Activated T-cell treated with anti-CD3 and anti-CD28 coated beads, Interleukin-2, amount 50 U/mL, for 48 hours (primary cell): ENCODE data around the gene HECTD1.
"Not testable (repeated sequence)": the region's sequence is repeated elsewhere in the genome, so short reads cannot be mapped to it uniquely, and the experiment has no call there.

Experiments
- DNase-seq, 2 experiments: peaks; one replicate each; pipeline ENCODE4 v3.0.0-alpha.2; 2020

The HECTD1 gene

GRCh38 chr14:31138301-31138700 lies 69.3 kb downstream of the HECTD1 start:
- DNase-seq, result no peak

GRCh38 chr14:31137214-31137889 lies 70.2 kb downstream of the HECTD1 start:
- no peak for DNase-seq

- DNase-seq, result no peak
Measured at GRCh38 chr14:31133133-31133532, 74.5 kb downstream of the HECTD1 start.

GRCh38 chr14:31128601-31129526 lies 78.7 kb downstream of the HECTD1 start:
- no peak for DNase-seq

GRCh38 chr14:31127690-31128089 lies 79.9 kb downstream of the HECTD1 start:
- no peak for DNase-seq

- DNase-seq, result no peak
Measured at GRCh38 chr14:31126680-31127079, 80.9 kb downstream of the HECTD1 start.

GRCh38 chr14:31125231-31125630 lies 82.4 kb downstream of the HECTD1 start:
- no peak for DNase-seq

GRCh38 chr14:31124197-31124596 lies 83.4 kb downstream of the HECTD1 start:
- DNase-seq, result no peak

- no peak for DNase-seq
Measured at GRCh38 chr14:31122921-31123320, 84.7 kb downstream of the HECTD1 start.

- DNase-seq, result no peak
Measured at GRCh38 chr14:31122098-31122611, 85.4 kb downstream of the HECTD1 start.

GRCh38 chr14:31118892-31119291 lies 88.7 kb downstream of the HECTD1 start:
- no peak for DNase-seq

GRCh38 chr14:31113794-31114193 lies 93.8 kb downstream of the HECTD1 start:
- DNase-seq, result no peak

GRCh38 chr14:31110872-31111271 lies 96.7 kb downstream of the HECTD1 start:
- DNase-seq, result no peak

- no peak for DNase-seq
Measured at GRCh38 chr14:31109257-31109656, 98.3 kb downstream of the HECTD1 start.

GRCh38 chr14:31106768-31107167 lies 100.8 kb downstream of the HECTD1 start:
- DNase-seq, result no peak

GRCh38 chr14:31097081-31097480 lies 110.5 kb downstream of the HECTD1 start:
- no peak for DNase-seq

GRCh38 chr14:31096255-31096654 lies 111.3 kb downstream of the HECTD1 start:
- no peak for DNase-seq

- DNase-seq, result not testable (repeated sequence)
Measured at GRCh38 chr14:31095817-31096216, 111.8 kb downstream of the HECTD1 start.

- not testable (repeated sequence) for DNase-seq
Measured at GRCh38 chr14:31093884-31094839, 113.4 kb downstream of the HECTD1 start.

GRCh38 chr14:31092160-31092708 lies 115.4 kb downstream of the HECTD1 start:
- DNase-seq, result no peak

GRCh38 chr14:31090883-31091764 lies 116.5 kb downstream of the HECTD1 start:
- no peak for DNase-seq
